ENCODE data around the gene CTDSPL. TPM values are rescaled to one million over a fixed set of nuclear protein-coding genes. Genes with fewer than 3 reads are reported as not detected.

The CTDSPL gene
- total and polyA plus RNA-seq, 4 donors, result 8.4 to 17.2 (median 14.2) TPM

GRCh38 chr3:37906734-37907282 lies 45.1 kb downstream of the CTDSPL start:
- no peak for DNase-seq (ENCODE audit: low spot score)
- WGBS, result 82% methylated on average over 5 of the region's 5 CpGs
- no peak overlapping the region for H3K9ac ChIP-seq (ENCODE audit: low read depth in 1 of 2, low read length in 2 of 2)

GRCh38 chr3:37907371-37907770 lies 45.7 kb downstream of the CTDSPL start:
- H3K27ac ChIP-seq (ENCODE audit: low read depth in 1 of 2, low read length in 2 of 2), result no peak overlapping the region
- no peaks in the 10 kb centered on the region for H3K27me3 ChIP-seq (ENCODE audit: control insufficient read depth in 4 of 4, insufficient read depth in 4 of 4, low read length in 3 of 4)
- no peak for TF ChIP-seq HNF4A (conservative IDR thresholded peaks at IDR 0.05)
- TF ChIP-seq CTCF (IDR thresholded peaks at IDR 0.05; ENCODE audit: low read depth, low read length, missing input control), result no peak
- TF ChIP-seq EGR1 (IDR thresholded peaks at IDR 0.05; ENCODE audit: low read depth in 2 of 2), result no peak
- no peak for TF ChIP-seq FOXA2 (IDR thresholded peaks at IDR 0.05)
- no peak for TF ChIP-seq ATF3 (IDR thresholded peaks at IDR 0.05)
- no peak for TF ChIP-seq MAX (IDR thresholded peaks at IDR 0.05)
- TF ChIP-seq SP1 (IDR thresholded peaks at IDR 0.05), result no peak
- no peak for TF ChIP-seq NR2F2 (IDR thresholded peaks at IDR 0.05)
- no peak for TF ChIP-seq JUND (IDR thresholded peaks at IDR 0.05)
- no peak for TF ChIP-seq RAD21 (IDR thresholded peaks at IDR 0.05)
- no peak for TF ChIP-seq TAF1 (conservative IDR thresholded peaks at IDR 0.05)
- TF ChIP-seq YY1 (IDR thresholded peaks at IDR 0.05), result no peak
- no peak for TF ChIP-seq RXRA (IDR thresholded peaks at IDR 0.05)
- TF ChIP-seq GABPA (IDR thresholded peaks at IDR 0.05 in 1 of 2, conservative IDR thresholded peaks at IDR 0.05 in 1 of 2), result no peak
- no peak for TF ChIP-seq REST (IDR thresholded peaks at IDR 0.05)
- TF ChIP-seq FOXA1 (IDR thresholded peaks at IDR 0.05), result no peak
- no peak overlapping the region for H3K4me3 ChIP-seq (ENCODE audit: low read depth in 1 of 3, low read length in 3 of 3)
- WGBS, result 95% methylated on average over 2 of the region's 2 CpGs
- peaks cover 0 to 8% (median 1%) of the 10 kb centered on the region in 4 donors for H3K4me1 ChIP-seq (ENCODE audit: control insufficient read depth in 4 of 4, insufficient read depth in 4 of 4, low read length in 3 of 4)
- H3K9me3 ChIP-seq (ENCODE audit: control insufficient read depth in 4 of 4, low read length in 3 of 4), result no peaks in the 10 kb centered on the region
- no peak overlapping the region for H3K9ac ChIP-seq (ENCODE audit: low read depth in 1 of 2, low read length in 2 of 2)
- no peaks in the 10 kb centered on the region for H3K36me3 ChIP-seq (ENCODE audit: control insufficient read depth in 4 of 4, insufficient read depth in 3 of 4, low read depth in 1 of 4, low read length in 3 of 4)
- no peak for DNase-seq (ENCODE audit: low spot score)

More at GRCh38 chr3:37906734-37907282, 45.1 kb downstream of the CTDSPL start:
- H3K27ac ChIP-seq (ENCODE audit: low read depth in 1 of 2, low read length in 2 of 2), result no peak overlapping the region
- TF ChIP-seq ZBTB33 (IDR thresholded peaks at IDR 0.05), result no peak
- TF ChIP-seq NR2F2 (IDR thresholded peaks at IDR 0.05), result peak; percentile 18
- no peaks in the 10 kb centered on the region for H3K27me3 ChIP-seq (ENCODE audit: control insufficient read depth in 4 of 4, insufficient read depth in 4 of 4, low read length in 3 of 4)
- no peaks in the 10 kb centered on the region for H3K9me3 ChIP-seq (ENCODE audit: control insufficient read depth in 4 of 4, low read length in 3 of 4)
- no peaks in the 10 kb centered on the region for H3K36me3 ChIP-seq (ENCODE audit: control insufficient read depth in 4 of 4, insufficient read depth in 3 of 4, low read depth in 1 of 4, low read length in 3 of 4)
- no peak overlapping the region for H3K4me3 ChIP-seq (ENCODE audit: low read depth in 1 of 3, low read length in 3 of 3)
- peaks cover 0 to 12% (median under 1%) of the 10 kb centered on the region in 4 donors for H3K4me1 ChIP-seq (ENCODE audit: control insufficient read depth in 4 of 4, insufficient read depth in 4 of 4, low read length in 3 of 4)
